ENCODE measurements around the gene MRPL44. TPM values are rescaled to one million over a fixed set of nuclear protein-coding genes. Genes with fewer than 3 reads are reported as not detected.

MRPL44 gene
- total RNA-seq, 4 donors from 2014 or later, result 18.9 to 58.4 (median 31.7) TPM

DNA sequence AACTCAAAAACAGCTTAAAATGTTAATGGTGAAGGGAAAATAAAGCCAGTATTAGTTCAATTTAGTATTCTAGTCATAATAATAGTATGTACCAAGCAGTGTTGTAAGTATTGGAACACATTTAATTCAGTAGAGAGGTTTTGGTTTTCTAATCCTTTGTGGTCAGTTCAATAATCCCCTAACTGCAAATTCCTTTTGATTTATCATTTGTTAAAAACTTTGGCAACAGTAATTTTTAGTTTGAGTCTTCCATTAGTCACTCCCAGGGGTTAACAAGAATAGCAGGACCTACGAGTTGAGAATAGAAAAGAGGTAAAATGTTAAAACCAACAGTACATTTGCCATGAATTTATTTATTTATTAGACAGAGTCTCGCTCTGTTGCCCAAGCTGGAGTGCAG lies 10.7 kb downstream of the MRPL44 start:
- peaks cover 0 to 52% (median 8%) of the 10 kb centered on the region in 4 donors for H3K36me3 ChIP-seq
- in situ Hi-C loops (cut with MboI; ENCODE audit: low pct_ligation_motif_present in 1 of 4, low pct_unique_long_range_greater_than_20kb in 1 of 4, low sequenced_read_pairs in 3 of 4), result loop anchor here in 1 of 4 donors (25.0 kb wide), 1 partner anchor 669 kb away; no protein-coding TSS in a partner anchor
- H3K4me1 ChIP-seq, result peaks cover 0 to 3% (median 0%) of the 10 kb centered on the region in 4 donors
- TF ChIP-seq POLR2AphosphoS5 (IDR thresholded peaks at IDR 0.05), result no peak
- no peak for TF ChIP-seq EP300 (IDR thresholded peaks at IDR 0.05; ENCODE audit: low read depth)
- TF ChIP-seq POLR2A (IDR thresholded peaks at IDR 0.05), result no peak
- TF ChIP-seq, protein P1, sequence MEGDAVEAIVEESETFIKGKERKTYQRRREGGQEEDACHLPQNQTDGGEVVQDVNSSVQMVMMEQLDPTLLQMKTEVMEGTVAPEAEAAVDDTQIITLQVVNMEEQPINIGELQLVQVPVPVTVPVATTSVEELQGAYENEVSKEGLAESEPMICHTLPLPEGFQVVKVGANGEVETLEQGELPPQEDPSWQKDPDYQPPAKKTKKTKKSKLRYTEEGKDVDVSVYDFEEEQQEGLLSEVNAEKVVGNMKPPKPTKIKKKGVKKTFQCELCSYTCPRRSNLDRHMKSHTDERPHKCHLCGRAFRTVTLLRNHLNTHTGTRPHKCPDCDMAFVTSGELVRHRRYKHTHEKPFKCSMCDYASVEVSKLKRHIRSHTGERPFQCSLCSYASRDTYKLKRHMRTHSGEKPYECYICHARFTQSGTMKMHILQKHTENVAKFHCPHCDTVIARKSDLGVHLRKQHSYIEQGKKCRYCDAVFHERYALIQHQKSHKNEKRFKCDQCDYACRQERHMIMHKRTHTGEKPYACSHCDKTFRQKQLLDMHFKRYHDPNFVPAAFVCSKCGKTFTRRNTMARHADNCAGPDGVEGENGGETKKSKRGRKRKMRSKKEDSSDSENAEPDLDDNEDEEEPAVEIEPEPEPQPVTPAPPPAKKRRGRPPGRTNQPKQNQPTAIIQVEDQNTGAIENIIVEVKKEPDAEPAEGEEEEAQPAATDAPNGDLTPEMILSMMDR (IDR thresholded peaks at IDR 0.05), result no peak
- H3K4me3 ChIP-seq, result no peak overlapping the region
- intact Hi-C loops (cut with DNase I; ENCODE audit: low total_unique reads), result no loop called here
- no peak for DNase-seq
- H3K27me3 ChIP-seq, result no peaks in the 10 kb centered on the region
- WGBS, 2 donors (ENCODE audit: low coverage in 1 of 2), result 74 to 75% methylated on average over 2 of the region's 2 CpGs
- H3K9me3 ChIP-seq, result no peaks in the 10 kb centered on the region
- H3K27ac ChIP-seq, result no peak overlapping the region

DNA sequence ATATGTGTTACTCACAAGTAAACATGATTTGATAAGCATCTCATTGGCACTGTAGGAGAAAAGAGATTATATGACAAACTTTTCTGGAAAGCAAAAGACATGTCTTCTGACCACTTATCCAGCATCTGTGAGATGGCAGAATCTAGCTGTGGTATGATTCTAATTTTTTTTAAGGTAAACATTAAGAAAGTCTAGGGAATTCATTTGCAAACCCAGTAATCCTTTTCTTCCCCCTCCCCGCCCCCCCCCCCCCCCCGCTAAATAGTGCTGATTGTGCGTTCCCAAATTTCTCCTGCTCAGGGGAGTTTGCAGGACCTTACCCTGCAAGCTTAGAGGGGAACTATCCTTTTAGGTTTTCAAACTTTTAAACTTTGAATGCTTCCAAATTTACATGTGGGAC lies 12.1 kb downstream of the MRPL44 start:
- no peak for DNase-seq
- TF ChIP-seq POLR2A (IDR thresholded peaks at IDR 0.05) (no peak), POLR2AphosphoS5 (IDR thresholded peaks at IDR 0.05) (no peak), EP300 (IDR thresholded peaks at IDR 0.05; ENCODE audit: low read depth) (no peak)
- TF ChIP-seq, protein P1 (IDR thresholded peaks at IDR 0.05), result no peak
- WGBS, 2 donors (ENCODE audit: low coverage in 1 of 2), result 67% methylated on average over 3 of the region's 3 CpGs; no CpG with 5 or more reads in 1 of the 2 donors
- H3K9me3 ChIP-seq, result no peaks in the 10 kb centered on the region
- H3K4me3 ChIP-seq, result no peak overlapping the region
- no peaks in the 10 kb centered on the region for H3K27me3 ChIP-seq
- intact Hi-C loops (cut with DNase I; ENCODE audit: low total_unique reads), result no loop called here
- no peak overlapping the region for H3K27ac ChIP-seq
- H3K4me1 ChIP-seq, result no peaks in the 10 kb centered on the region
- H3K36me3 ChIP-seq, result peaks cover 0 to 41% (median 8%) of the 10 kb centered on the region in 4 donors
- in situ Hi-C loops (cut with MboI; ENCODE audit: low pct_ligation_motif_present in 1 of 4, low pct_unique_long_range_greater_than_20kb in 1 of 4, low sequenced_read_pairs in 3 of 4), result loop anchor here in 1 of 4 donors (25.0 kb wide), 1 partner anchor 668 kb away; no protein-coding TSS in a partner anchor

DNA sequence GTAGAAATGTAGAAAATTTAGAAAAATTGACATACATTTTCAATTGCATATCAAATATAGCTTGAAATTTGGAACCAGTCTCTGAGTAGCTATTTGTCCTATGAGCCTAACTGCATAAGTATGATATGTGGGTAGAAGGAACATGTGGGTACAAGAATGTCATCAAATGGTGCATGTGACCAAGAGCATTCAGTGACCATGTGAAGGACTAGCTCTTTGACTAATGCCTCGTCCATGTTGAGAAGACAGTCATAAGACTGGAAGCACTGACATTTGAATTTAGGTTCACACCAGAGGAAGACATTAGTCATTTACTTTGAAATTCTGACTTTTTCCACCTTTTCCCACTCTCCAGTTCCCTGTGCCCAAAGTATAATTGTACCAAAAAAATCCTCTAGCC lies 12.6 kb downstream of the MRPL44 start:
- 75 to 81% methylated on average over 1 of the region's 1 CpG for WGBS, 2 donors (ENCODE audit: low coverage in 1 of 2)
- Histone ChIP-seq H3K27me3 (no peaks in the 10 kb centered on the region), H3K36me3 (peaks cover 0 to 35% (median 8%) of the 10 kb centered on the region in 4 donors), H3K27ac (no peak overlapping the region), H3K4me3 (no peak overlapping the region), H3K4me1 (no peaks in the 10 kb centered on the region), H3K9me3 (no peaks in the 10 kb centered on the region)
- TF ChIP-seq POLR2A (IDR thresholded peaks at IDR 0.05) (no peak), POLR2AphosphoS5 (IDR thresholded peaks at IDR 0.05) (no peak), EP300 (IDR thresholded peaks at IDR 0.05; ENCODE audit: low read depth) (no peak)
- TF ChIP-seq, protein P1 (IDR thresholded peaks at IDR 0.05), result no peak
- in situ Hi-C loops (cut with MboI; ENCODE audit: low pct_ligation_motif_present in 1 of 4, low pct_unique_long_range_greater_than_20kb in 1 of 4, low sequenced_read_pairs in 3 of 4) (loop anchor here in 1 of 4 donors (25.0 kb wide), 1 partner anchor 667 kb away; no protein-coding TSS in a partner anchor), intact Hi-C loops (cut with DNase I; ENCODE audit: low total_unique reads) (no loop called here)
- DNase-seq, result no peak

DNA sequence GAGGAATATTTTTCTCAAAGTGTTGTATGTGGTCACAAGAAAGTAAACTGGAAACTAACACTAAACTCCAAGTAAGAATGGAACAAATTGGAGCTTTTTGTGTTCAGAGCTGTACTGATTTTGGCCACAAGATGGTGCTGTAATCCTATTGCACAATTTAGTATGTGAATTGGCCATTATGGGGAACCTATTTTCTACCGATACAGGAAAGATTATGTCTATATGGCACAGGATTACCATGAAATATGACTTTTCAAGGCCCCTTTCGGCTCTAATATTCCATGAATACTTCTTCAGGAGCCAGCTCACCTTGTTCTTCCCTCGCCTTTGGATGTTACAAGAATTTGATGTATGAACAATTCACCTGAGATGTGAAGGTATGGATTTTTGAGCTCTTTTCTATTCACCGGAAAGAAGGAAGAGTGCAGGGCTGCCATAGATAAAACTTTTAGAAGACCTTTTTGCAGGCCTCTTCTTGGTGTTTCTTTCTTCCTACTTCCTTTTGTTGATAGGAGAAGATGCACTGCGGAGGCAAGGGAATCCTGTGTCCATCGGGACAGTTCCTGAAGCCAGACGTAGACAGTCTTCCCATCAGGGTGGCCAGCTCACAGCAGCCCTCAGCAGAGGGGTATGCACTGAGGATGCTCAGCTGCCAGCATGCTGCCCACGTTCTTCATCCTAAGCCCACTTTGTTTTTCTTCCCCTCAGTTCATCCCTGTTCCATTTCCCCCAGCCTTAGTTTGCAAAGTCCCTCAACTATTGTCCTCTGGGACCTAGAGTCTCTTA lies 13.3 kb downstream of the MRPL44 start:
- 63 to 65% methylated on average over 5 to 8 of the region's 8 CpGs for WGBS, 2 donors (ENCODE audit: low coverage in 1 of 2)
- H3K36me3 ChIP-seq, result peaks cover 0 to 28% (median 6%) of the 10 kb centered on the region in 4 donors
- TF ChIP-seq, protein P1 (IDR thresholded peaks at IDR 0.05), result peak; percentile 86 to 95 (median 89)
- TF ChIP-seq EP300 (IDR thresholded peaks at IDR 0.05; ENCODE audit: low read depth), result no peak
- no peak for TF ChIP-seq POLR2A (IDR thresholded peaks at IDR 0.05)
- no peak for TF ChIP-seq POLR2AphosphoS5 (IDR thresholded peaks at IDR 0.05)
- in situ Hi-C loops (cut with MboI; ENCODE audit: low pct_ligation_motif_present in 1 of 4, low pct_unique_long_range_greater_than_20kb in 1 of 4, low sequenced_read_pairs in 3 of 4), result loop anchor here in 1 of 4 donors (25.0 kb wide), 1 partner anchor 667 kb away; no protein-coding TSS in a partner anchor
- no peaks in the 10 kb centered on the region for H3K27me3 ChIP-seq
- H3K4me3 ChIP-seq, result no peak overlapping the region
- intact Hi-C loops (cut with DNase I; ENCODE audit: low total_unique reads), result no loop called here
- no peaks in the 10 kb centered on the region for H3K9me3 ChIP-seq
- H3K4me1 ChIP-seq, result no peaks in the 10 kb centered on the region
- no peak for DNase-seq
- H3K27ac ChIP-seq, result no peak overlapping the region
